NCI-H748 (cell line): Measurements from ENCODE around the gene UQCRC2.
A peak's percentile ranks its signal among the peaks of the same experiment; 100 is the strongest.
"Not testable (repeated sequence)": the region's sequence is repeated elsewhere in the genome, so short reads cannot be mapped to it uniquely, and the experiment has no call there.

Experiments used
- DNase-seq: peaks from one replicate; lab custom pipeline; 2025; ENCODE audit not compliant: unreplicated experiment; lab: John Stamatoyannopoulos, UW

UQCRC2 gene

GRCh38 chr16:21952793-21953540 lies at the start of gene UQCRC2:
TSS of gene UQCRC2 (plus strand) at chr16:21953361. CDS start at chr16:21953424, 63 bp downstream.
- DNase-seq, result peak; percentile 89

- not testable (repeated sequence) for DNase-seq
Measured at GRCh38 chr16:21932650-21933049, 20.5 kb upstream of the UQCRC2 start.

GRCh38 chr16:21933316-21933715 lies 19.8 kb upstream of the UQCRC2 start:
- not testable (repeated sequence) for DNase-seq

- not testable (repeated sequence) for DNase-seq
Measured at GRCh38 chr16:21933790-21934189, 19.4 kb upstream of the UQCRC2 start.

- DNase-seq, result not testable (repeated sequence)
Measured at GRCh38 chr16:21936216-21936615, 16.9 kb upstream of the UQCRC2 start.

- DNase-seq, result no peak
Measured at GRCh38 chr16:21937336-21937829, 15.8 kb upstream of the UQCRC2 start.

- DNase-seq, result no peak
Measured at GRCh38 chr16:21940570-21940969, 12.6 kb upstream of the UQCRC2 start.

- DNase-seq, result no peak
Measured at GRCh38 chr16:21943571-21943970, 9.6 kb upstream of the UQCRC2 start.

GRCh38 chr16:21946889-21947635 lies 6.1 kb upstream of the UQCRC2 start:
- DNase-seq, result no peak

- DNase-seq, result no peak
Measured at GRCh38 chr16:21949713-21950260, 3.4 kb upstream of the UQCRC2 start.

- peak; percentile 7 for DNase-seq
Measured at GRCh38 chr16:21950782-21951521, 2.2 kb upstream of the UQCRC2 start.

GRCh38 chr16:21952040-21952792 lies 945 bp upstream of the UQCRC2 start:
- peak; percentile 66 for DNase-seq

- no peak for DNase-seq
Measured at GRCh38 chr16:21953541-21953902, 361 bp downstream of the UQCRC2 start.

GRCh38 chr16:21957714-21958346 lies 4.7 kb downstream of the UQCRC2 start:
- no peak for DNase-seq

GRCh38 chr16:21959050-21959449 lies 5.9 kb downstream of the UQCRC2 start:
- no peak for DNase-seq

GRCh38 chr16:21962475-21962874 lies 9.3 kb downstream of the UQCRC2 start:
- DNase-seq, result no peak

GRCh38 chr16:21963887-21964286 lies 10.7 kb downstream of the UQCRC2 start:
- no peak for DNase-seq

- DNase-seq, result no peak
Measured at GRCh38 chr16:21964353-21964752, 11.2 kb downstream of the UQCRC2 start.

- no peak for DNase-seq
Measured at GRCh38 chr16:21971856-21972255, 18.7 kb downstream of the UQCRC2 start.

GRCh38 chr16:21973945-21974344 lies 20.8 kb downstream of the UQCRC2 start:
- DNase-seq, result no peak
